ENCODE results near the gene ZNF710.
"Not testable (repeated sequence)": the region's sequence is repeated elsewhere in the genome, so short reads cannot be mapped to it uniquely, and the experiment has no call there.

ZNF710 gene

DNA sequence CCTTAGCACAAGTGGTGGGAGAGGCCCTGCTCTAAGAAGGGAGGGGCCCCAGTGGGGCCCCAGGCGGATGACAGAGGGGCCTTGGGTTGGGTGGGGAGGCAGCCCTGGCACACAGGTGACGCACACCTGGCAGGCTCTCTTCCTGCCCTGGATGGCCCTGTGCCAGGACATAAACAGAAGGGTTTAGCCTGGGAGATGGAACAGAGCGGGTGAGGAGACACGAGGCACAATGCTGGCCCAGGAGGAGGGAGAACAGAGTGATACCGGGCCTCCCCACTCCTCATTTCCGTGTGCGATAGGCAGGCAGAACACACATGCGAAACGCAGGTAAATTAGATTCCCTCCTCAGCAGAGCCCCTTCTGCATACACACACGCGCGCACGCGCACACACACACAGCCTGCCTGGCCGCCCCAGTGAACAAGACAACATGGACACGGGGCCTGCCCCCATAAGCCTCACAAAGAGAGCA lies 61.4 kb downstream of the ZNF710 start:
- peak; percentile 68 for DNase-seq

DNA sequence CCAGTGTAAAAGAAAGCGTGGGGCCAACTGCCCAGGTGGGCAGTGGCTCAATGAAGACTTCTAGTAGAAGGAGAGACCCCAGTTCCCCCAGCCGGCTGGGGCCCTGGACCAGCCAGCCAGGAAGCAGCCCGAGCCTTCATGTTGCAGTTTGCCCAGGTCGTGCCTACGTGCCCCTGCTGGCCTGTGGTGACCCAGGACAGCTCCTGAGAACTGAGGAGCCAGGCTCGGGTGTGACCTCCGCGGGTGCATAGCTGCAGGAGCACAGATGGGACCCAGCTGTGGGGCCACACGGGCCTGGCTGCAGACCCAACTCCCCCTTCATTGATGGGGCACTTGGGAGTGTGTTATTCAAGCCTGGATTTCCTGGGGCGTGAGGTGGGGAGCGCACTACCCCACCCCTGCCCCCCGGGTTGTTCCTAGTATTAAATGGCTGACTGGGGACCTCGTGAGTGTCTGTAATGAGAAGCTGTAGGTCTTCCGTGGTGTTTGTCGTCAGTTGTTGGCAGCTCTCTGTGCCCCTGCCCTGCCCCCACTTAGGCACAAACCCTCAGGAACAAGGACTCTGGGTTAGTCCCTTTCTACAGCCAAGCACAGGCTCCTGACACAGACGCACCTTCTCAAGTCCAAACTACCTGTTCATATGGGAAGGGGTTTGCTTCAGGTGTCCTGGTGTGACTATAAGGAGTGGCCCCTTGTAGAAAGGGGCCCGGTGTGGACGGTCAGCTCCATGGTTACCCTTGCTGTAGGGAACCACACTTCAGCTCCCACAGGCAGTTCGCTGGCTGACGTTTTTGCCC lies 62.0 kb downstream of the ZNF710 start:
- no peak for DNase-seq

GRCh38 chr15:90063770-90064247 lies 62.7 kb downstream of the ZNF710 start:
- no peak for DNase-seq

- no peak for DNase-seq
Observed at GRCh38 chr15:90064911-90065681, 64.0 kb downstream of the ZNF710 start.

GRCh38 chr15:90065682-90066049 lies 64.5 kb downstream of the ZNF710 start:
- no peak for DNase-seq

DNA sequence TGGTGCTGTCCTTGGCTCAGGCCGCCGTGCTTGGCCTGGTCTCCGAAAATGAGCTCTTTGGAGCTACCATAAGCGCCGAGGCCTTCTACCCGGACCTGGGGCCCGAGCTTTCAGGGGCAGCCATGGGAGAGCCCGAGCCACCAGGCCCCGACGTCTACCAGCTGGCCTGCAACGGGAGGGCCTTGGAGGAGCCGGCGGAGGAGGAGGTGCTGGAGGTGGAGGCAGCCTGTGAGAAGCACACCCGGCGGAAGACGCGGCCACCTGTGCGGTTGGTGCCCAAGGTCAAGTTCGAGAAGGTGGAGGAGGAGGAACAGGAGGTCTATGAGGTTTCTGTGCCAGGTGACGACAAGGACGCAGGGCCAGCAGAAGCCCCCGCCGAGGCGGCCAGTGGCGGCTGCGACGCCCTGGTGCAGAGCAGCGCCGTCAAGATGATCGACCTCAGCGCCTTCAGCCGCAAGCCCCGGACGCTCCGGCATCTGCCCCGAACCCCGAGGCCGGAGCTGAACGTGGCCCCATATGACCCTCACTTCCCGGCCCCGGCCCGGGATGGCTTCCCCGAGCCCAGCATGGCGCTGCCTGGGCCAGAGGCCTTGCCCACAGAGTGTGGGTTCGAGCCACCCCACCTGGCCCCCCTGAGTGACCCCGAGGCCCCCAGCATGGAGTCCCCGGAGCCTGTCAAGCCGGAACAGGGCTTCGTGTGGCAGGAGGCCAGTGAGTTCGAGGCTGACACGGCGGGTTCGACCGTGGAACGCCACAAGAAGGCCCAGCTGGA lies 66.2 kb downstream of the ZNF710 start:
- DNase-seq = no peak

DNA sequence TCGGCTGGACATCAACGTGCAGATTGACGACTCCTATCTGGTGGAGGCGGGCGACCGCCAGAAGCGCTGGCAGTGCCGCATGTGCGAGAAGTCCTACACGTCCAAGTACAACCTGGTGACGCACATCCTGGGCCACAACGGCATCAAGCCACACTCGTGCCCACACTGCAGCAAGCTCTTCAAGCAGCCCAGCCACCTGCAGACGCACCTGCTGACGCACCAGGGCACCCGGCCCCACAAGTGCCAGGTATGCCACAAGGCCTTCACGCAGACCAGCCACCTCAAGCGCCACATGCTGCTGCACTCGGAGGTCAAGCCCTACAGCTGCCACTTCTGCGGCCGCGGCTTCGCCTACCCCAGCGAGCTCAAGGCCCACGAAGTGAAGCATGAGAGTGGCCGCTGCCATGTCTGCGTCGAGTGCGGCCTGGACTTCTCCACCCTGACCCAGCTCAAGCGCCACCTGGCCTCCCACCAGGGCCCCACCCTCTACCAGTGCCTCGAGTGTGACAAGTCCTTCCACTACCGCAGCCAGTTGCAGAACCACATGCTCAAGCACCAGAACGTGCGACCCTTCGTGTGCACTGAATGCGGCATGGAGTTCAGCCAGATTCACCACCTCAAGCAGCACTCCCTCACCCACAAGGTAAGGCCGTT lies 67.0 kb downstream of the ZNF710 start:
- no peak for DNase-seq

DNA sequence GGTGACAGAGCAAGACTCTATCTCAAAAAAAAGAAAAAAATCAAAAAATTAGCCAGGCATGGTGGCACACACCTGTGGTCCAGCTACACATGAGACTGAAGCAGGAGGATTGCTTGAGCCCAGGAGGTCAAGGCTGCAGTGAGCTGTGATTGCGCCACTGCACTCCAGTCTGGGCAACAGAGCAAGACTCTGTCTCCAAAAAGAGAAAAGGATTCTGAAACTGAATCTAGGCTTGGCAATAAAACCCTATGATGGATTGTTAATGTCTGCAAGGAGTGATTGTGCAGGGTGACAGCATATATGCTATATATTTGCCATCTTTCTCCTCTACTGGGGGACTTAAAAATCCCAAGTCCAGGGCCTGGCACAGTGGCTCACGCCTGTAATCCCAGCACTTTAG lies 69.5 kb downstream of the ZNF710 start:
- not testable (repeated sequence) for DNase-seq

DNA sequence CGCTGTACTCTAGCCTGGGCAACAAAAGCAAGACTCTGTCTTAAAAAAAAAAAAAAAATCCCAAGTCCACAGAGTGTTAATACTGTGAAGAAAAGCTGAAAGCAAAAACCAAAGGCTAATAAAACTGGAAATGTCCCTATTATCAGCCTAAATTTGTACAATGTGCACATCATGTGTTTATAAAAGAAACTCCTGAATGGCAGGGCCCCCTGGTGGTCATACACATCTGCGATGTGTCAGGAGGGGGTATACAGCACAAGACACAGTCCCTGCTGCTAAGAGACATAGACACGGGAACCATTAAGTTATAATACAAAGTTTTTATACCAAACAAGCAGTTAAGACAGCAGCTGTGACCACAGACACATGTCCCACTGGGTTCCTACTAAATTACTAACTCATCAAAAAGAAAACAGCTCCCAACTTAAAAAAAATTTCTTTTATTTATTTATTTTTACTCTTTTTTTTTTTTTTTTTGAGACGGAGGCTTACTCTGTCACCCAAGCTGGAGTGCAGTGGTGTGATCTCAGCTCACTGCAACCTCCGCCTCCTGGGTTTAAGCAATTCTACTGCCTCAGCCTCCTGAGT lies 70.2 kb downstream of the ZNF710 start:
- DNase-seq = peak; percentile 73

GRCh38 chr15:90072978-90073640 lies 72.0 kb downstream of the ZNF710 start:
- no peak for DNase-seq

DNA sequence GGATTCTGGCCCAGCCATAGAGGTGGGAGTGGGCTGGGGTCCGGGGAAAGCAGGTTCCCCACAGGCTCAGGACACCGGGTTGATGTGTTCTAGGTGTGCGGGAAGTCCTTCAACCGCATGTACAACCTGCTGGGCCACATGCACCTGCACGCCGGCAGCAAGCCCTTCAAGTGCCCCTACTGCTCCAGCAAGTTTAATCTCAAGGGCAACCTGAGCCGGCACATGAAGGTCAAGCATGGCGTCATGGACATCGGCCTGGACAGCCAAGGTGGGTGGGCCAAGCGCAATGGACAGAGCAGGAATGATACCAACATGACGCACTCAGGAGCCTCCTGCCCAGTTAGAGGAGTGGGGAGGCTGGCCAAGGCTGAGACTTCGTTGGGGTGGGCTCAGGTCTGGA lies 72.9 kb downstream of the ZNF710 start:
- DNase-seq = no peak

GRCh38 chr15:90074916-90075315 lies 73.8 kb downstream of the ZNF710 start:
- DNase-seq = no peak

GRCh38 chr15:90075420-90076289 lies 74.5 kb downstream of the ZNF710 start:
- no peak for DNase-seq

- DNase-seq = no peak
Observed at GRCh38 chr15:90076716-90077115, 75.6 kb downstream of the ZNF710 start.

GRCh38 chr15:90078965-90079364 lies 77.8 kb downstream of the ZNF710 start:
- DNase-seq = no peak

DNA sequence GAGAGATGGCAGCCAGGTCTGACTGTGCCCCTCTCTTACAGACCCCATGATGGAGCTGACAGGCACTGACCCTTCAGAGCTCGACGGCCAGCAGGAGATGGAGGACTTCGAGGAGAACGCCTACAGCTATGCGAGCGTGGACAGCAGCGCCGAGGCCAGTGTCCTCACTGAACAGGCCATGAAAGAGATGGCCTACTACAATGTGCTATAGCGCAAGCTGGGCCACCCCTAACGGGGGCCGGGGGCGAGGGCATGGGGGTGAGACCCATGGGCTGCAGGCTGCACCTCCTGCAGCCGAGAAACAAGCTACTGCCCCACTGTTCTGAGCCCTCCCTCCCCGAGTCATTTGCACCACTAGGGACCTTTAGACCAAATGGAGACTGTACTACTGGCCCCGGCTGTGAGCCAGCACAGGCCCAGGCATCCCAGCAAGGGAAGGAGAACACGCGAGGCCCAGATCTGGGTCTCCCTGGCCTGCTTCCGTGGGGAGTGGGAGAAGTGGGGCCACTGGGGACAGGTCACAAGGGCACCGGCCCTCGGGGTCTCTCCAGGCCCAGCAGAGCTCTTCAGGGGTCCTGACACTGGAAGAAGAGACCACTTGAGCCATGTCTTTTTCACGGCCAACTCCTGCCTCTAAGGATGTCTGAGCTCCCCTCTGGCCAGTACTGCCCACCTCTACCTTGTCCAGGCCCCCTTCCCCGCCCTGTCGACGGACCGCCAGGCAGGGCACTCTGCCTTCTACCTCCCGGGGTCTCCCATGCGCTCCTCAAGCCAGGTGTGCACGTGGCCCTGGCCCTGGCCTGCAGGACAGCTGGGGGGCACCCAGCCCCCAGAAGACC lies 78.7 kb downstream of the ZNF710 start:
- DNase-seq = no peak

- no peak for DNase-seq
Observed at GRCh38 chr15:90080458-90080755, 79.3 kb downstream of the ZNF710 start.

DNA sequence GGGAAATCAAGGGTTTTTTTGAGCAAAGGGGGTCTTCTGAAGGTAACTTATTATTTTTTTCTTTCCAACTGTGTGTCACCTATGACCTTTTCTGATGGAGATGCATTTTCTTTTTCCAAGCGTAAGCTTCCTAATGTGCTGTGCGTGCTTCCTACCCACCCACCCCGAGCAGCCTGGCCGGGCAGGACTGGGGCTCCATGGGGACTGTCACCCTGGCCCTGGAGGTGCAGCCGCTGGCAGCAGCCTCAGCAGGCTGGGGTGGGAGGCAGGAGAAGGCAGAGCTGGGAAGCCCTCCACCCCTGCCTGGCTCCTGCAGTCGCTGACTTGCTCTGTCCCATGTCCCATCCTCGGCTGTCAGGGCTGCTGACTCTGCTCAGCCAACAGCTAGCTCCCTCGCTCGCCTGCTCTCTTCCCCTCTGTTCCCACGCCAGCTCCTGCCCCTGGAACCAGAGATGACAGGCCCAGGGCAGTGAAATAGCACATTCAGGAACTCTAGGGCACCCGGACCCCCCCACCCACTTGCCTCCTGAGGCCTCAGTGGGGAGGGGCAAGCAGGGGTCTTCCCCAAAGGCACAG lies 79.8 kb downstream of the ZNF710 start:
- DNase-seq = no peak

DNA sequence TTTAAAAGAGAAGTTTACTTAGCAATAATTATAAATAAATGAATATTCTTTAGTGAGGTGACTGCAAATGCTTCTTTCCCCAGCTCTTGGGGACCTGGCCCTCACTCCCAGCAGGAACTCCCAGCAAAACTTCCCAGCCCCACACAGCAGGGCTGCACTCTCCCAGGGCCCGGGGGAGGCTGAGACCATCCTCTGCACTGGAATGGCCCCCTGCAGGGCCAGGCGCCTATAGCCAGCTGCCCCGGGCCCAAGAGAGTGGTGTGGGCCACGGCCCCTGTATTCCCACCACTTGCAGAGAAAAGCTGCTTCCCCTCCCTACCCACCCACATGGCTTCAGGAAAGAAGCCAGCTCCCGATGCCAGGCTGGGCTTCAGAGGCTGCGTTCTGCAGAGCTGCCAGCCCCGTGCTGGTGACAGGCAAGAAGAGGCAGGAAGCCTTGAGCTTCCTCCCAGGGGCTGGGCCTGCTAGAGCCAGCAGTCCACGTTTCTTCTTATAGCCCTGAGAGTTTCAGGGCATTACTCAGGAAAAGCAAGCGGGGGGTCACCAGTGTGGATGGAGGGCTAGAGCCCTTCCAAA lies 81.1 kb downstream of the ZNF710 start:
- DNase-seq = no peak
